NB4 (cell line): ENCODE results near the gene AGFG2.

Experiments
- MAX ChIP-seq: IDR thresholded peaks from 2 replicates; pipeline ENCODE4 v1.6.1; 2011; ENCODE audit warnings: low read depth, low read length
- MYC ChIP-seq: IDR thresholded peaks from 2 replicates; pipeline ENCODE4 v1.6.1; 2011; ENCODE audit warnings: low read depth, low read length
- POLR2A ChIP-seq: IDR thresholded peaks from 2 replicates; pipeline ENCODE4 v1.6.1; 2011; ENCODE audit warnings: mild to moderate bottlenecking; ENCODE audit not compliant: insufficient read length; ENCODE audit errors: extremely low read depth
- TF ChIP-seq, protein P1 (sequence below): IDR thresholded peaks from one replicate; pipeline ENCODE4 v1.5.1; 2012; ENCODE audit warnings: low read depth, low read length

DNA sequence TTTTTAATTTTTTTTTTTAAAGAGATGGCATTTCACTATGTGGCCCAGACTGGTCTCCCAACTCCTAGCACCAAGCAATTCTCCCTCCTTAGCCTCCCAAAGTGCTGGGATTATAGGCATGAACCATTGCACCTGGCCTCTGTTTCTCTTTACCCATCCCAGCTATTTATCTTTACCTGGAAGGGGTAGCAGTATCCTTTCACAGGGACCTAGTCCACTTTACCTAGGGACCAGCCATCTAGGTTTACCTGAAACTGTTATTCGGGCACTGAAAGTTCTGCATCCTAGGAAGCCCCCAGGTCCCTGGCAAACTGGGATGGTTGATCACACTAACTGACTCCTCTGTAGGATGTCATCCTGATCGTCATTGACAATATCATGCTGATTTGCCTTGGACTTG is 21.7 kb upstream of the AGFG2 start:
- TF ChIP-seq, protein P1, sequence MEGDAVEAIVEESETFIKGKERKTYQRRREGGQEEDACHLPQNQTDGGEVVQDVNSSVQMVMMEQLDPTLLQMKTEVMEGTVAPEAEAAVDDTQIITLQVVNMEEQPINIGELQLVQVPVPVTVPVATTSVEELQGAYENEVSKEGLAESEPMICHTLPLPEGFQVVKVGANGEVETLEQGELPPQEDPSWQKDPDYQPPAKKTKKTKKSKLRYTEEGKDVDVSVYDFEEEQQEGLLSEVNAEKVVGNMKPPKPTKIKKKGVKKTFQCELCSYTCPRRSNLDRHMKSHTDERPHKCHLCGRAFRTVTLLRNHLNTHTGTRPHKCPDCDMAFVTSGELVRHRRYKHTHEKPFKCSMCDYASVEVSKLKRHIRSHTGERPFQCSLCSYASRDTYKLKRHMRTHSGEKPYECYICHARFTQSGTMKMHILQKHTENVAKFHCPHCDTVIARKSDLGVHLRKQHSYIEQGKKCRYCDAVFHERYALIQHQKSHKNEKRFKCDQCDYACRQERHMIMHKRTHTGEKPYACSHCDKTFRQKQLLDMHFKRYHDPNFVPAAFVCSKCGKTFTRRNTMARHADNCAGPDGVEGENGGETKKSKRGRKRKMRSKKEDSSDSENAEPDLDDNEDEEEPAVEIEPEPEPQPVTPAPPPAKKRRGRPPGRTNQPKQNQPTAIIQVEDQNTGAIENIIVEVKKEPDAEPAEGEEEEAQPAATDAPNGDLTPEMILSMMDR, result no peak
- TF ChIP-seq POLR2A (no peak), MAX (no peak), MYC (no peak)
